AG04449 (cell line): ENCODE measurements around the gene GRK1.
"Not testable (repeated sequence)": the region's sequence is repeated elsewhere in the genome, so short reads cannot be mapped to it uniquely, and the experiment has no call there.

Source experiments
- CTCF ChIA-PET: fragments of 350-600 bp; formaldehyde crosslinking; extraction: SDS; loops from one replicate; lab custom pipeline; 2021; ENCODE audit warnings: antibody characterized with exemption; lab: Yijun Ruan, JAX
- POLR2A ChIA-PET: fragments of 400-600, 350-600 bp; formaldehyde crosslinking; extraction: SDS; loops from one replicate; lab custom pipeline; 2020; ENCODE audit warnings: antibody characterized with exemption, inconsistent platforms; lab: Yijun Ruan, JAX
- DNase-seq: peaks from one replicate; pipeline ENCODE4 v3.0.0-alpha.2; 2010; ENCODE audit warnings: low read depth, low spot score
- H3K4me3 ChIP-seq: 2 replicates; pipeline ENCODE4 v1.5.1; 2011; ENCODE audit warnings: low read depth, mild to moderate bottlenecking, control low read depth, low read length
- CTCF ChIP-seq: IDR thresholded peaks from one replicate; pipeline ENCODE4 v1.5.1; 2011; ENCODE audit warnings: mild to moderate bottlenecking, moderate library complexity, low read length, control low read depth, inconsistent platforms; ENCODE audit not compliant: insufficient read depth; ENCODE audit errors: missing control alignments

GRK1 gene

GRCh38 chr13:113742000-113742441 lies 75.0 kb downstream of the GRK1 start:
- ChIA-PET POLR2A (no interaction called here), CTCF (interaction anchor here (0.6 to 1.5 kb wide), 2 partner anchors 18 to 507 kb away, joined by 3 to 6 read pairs; no protein-coding TSS in a partner anchor)
- DNase-seq = no peak
- no peak overlapping the region for H3K4me3 ChIP-seq
- peak; percentile 38 for TF ChIP-seq CTCF

- POLR2A ChIA-PET = no interaction called here
- CTCF ChIA-PET = interaction anchor here (0.9 to 1.2 kb wide), 3 partner anchors 16 to 205 kb away, joined by 3 to 4 read pairs (median 3); no protein-coding TSS in a partner anchor
Measured at GRCh38 chr13:113742445-113743120, 75.6 kb downstream of the GRK1 start.

DNA sequence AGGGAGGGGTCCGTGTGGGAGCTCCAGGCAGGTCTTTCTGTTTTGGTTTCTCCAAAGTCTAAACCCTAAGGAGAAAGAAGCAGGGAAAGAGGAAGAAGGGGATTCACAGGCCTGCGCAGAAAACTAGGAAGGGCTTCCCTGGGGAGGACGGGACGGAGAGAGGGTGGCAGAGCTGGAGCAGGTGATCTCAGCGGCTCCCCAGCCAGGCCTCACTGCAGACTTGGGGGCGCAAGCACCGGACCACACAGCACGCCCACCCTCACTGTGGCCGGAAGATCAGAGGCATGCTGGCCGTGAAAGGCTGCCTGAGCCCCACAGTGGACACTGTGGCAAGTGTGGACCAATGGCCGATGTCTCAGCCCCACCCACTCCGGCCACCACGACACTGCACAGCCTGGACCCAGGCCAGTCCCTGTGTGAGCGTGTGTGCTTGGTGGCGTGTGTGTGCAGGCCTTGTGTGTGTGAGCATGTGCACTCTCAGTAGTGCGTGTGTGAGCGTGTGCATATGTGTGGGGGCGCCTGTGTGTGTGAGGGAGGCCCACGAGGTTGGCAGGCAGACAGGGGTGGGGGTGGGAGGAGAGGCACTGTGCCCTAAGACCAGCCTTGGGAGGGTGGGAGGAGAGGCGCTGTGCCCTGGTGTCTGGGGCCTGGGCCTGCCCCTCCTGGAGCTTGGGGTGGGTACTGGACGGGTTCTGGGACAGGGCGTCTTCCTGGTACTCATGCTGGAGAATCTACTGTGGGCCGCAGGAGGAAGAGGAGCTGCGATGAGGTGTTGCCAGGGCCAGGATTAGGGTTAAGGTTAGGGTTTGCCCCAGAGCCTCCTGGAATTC lies 76.6 kb downstream of the GRK1 start:
- ChIA-PET POLR2A (no interaction called here), CTCF (interaction anchor here (0.9 to 1.2 kb wide), 3 partner anchors 17 to 204 kb away, joined by 3 to 4 read pairs (median 3); no protein-coding TSS in a partner anchor)
- TF ChIP-seq CTCF = no peak
- DNase-seq = no peak
- no peak overlapping the region for H3K4me3 ChIP-seq

More at GRCh38 chr13:113742445-113743120, 75.6 kb downstream of the GRK1 start:
- H3K4me3 ChIP-seq = no peak overlapping the region
- DNase-seq = no peak
- no peak for TF ChIP-seq CTCF

GRCh38 chr13:113744197-113745000 lies 77.4 kb downstream of the GRK1 start:
- ChIA-PET CTCF (interaction anchor here (1.2 kb wide), 1 partner anchor 20 kb away, joined by 4 read pairs; no protein-coding TSS in a partner anchor), POLR2A (no interaction called here)
- H3K4me3 ChIP-seq = no peak overlapping the region
- TF ChIP-seq CTCF = no peak
- no peak for DNase-seq

DNA sequence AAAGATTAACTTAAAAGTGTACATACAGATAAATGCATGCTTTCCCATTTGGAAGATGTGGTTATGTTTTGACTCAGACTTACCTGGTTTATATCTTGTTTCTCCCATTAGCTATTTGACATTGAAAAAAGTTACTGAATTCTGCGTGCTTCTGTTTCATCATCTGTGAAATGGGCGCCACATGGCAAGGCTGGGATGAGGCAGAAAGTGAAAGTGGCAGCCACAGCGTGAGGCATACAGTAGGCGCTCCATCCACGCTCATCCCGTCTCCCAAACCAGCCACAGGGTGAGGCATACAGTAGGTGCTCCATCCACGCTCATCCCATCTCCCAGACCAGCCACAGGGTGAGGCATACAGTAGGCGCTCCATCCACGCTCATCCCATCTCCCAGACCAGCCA lies 78.0 kb downstream of the GRK1 start:
- no peak for DNase-seq
- no peak for TF ChIP-seq CTCF

DNA sequence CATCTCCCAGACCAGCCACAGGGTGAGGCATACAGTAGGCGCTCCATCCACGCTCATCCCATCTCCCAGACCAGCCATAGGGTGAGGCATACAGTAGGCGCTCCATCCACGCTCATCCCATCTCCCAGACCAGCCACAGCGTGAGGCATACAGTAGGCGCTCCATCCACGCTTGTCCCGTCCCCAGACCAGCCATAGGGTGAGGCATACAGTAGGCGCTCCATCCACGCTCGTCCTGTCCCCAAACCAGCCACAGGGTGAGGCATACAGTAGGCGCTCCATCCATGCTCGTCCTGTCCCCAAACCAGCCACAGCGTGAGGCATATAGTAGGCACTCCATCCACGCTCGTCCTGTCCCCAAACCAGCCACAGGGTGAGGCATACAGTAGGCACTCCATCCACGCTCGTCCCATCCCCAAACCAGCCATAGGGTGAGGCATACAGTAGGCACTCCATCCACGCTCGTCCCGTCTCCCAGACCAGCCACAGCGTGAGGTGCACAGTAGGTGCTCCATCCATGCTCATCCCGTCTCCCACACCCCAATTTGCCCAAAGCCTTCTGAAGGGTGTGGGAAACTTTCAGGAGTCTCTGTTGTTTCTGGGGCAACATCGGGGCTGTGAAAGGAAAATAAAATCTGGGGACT lies 78.6 kb downstream of the GRK1 start:
- CTCF ChIA-PET, POLR2A ChIA-PET, H3K4me3 ChIP-seq, DNase-seq: not testable (repeated sequence)

More for the DNA sequence above, 78.0 kb downstream of the GRK1 start:
- no peak overlapping the region for H3K4me3 ChIP-seq
- ChIA-PET CTCF (no interaction called here), POLR2A (no interaction called here)
